Fibroblast of skin of abdomen (primary cell): ENCODE data around the gene PRDX5.
A peak's percentile ranks its signal among the peaks of the same experiment; 100 is the strongest.
"Not testable (repeated sequence)": the region's sequence is repeated elsewhere in the genome, so short reads cannot be mapped to it uniquely, and the experiment has no call there.

Source experiments
- DNase-seq: peaks from one replicate; pipeline ENCODE4 v3.0.0-alpha.2; 2013

PRDX5 gene

GRCh38 chr11:64306563-64306875 is 11.4 kb upstream of the PRDX5 start:
- DNase-seq = no peak

GRCh38 chr11:64306876-64307622 is 10.9 kb upstream of the PRDX5 start:
- no peak for DNase-seq

- not testable (repeated sequence) for DNase-seq
Measured at GRCh38 chr11:64307795-64308194, 10.1 kb upstream of the PRDX5 start.

- no peak for DNase-seq
Measured at GRCh38 chr11:64312947-64313346, 5.0 kb upstream of the PRDX5 start.

- DNase-seq = no peak
Measured at GRCh38 chr11:64313491-64314145, 4.3 kb upstream of the PRDX5 start.

- DNase-seq = no peak
Measured at GRCh38 chr11:64314146-64314804, 3.6 kb upstream of the PRDX5 start.

- DNase-seq = no peak
Measured at GRCh38 chr11:64314805-64315561, 2.9 kb upstream of the PRDX5 start.

GRCh38 chr11:64315667-64316526 is 2.0 kb upstream of the PRDX5 start:
- DNase-seq = not testable (repeated sequence)

- no peak for DNase-seq
Measured at GRCh38 chr11:64316672-64317324, 1.1 kb upstream of the PRDX5 start.

GRCh38 chr11:64317325-64317960 is 478 bp upstream of the PRDX5 start, which contains the start of gene TRMT112:
TSS of gene TRMT112 (minus strand) at chr11:64317559. CDS start at chr11:64317526, 33 bp downstream.
- DNase-seq = peak; percentile 97

GRCh38 chr11:64318766-64319761 is 1.1 kb downstream of the PRDX5 start:
- no peak for DNase-seq

- DNase-seq = no peak
Measured at GRCh38 chr11:64320556-64320955, 2.6 kb downstream of the PRDX5 start.

GRCh38 chr11:64321026-64321425 is 3.1 kb downstream of the PRDX5 start:
- DNase-seq = no peak

GRCh38 chr11:64321533-64321932 is 3.6 kb downstream of the PRDX5 start:
- no peak for DNase-seq

GRCh38 chr11:64322925-64323260 is 5.0 kb downstream of the PRDX5 start:
- no peak for DNase-seq

GRCh38 chr11:64323373-64323772 is 5.5 kb downstream of the PRDX5 start:
- DNase-seq = no peak

GRCh38 chr11:64323984-64324383 is 6.1 kb downstream of the PRDX5 start:
- DNase-seq = not testable (repeated sequence)

GRCh38 chr11:64324692-64325469 is 7.0 kb downstream of the PRDX5 start:
- DNase-seq = no peak

GRCh38 chr11:64327375-64327774 is 9.5 kb downstream of the PRDX5 start:
- no peak for DNase-seq
